Motor neuron (in vitro differentiated cells): Measurements from ENCODE around the gene MFNG. TPM values are rescaled to one million over a fixed set of nuclear protein-coding genes. Genes with fewer than 3 reads are reported as not detected.
"Not testable (repeated sequence)": the region's sequence is repeated elsewhere in the genome, so short reads cannot be mapped to it uniquely, and the experiment has no call there.

ENCODE experiments used
- ATAC-seq, 8 experiments: fragments of 200-7000 bp; cut with Tn5 transposase; replicated peaks in 6 of 8; 2 replicates each; pipeline ENCODE4 v1.8.0; 2021; ENCODE audit warnings: mild to moderate bottlenecking in 8 of 8, moderate library complexity in 8 of 8
- H3K27ac ChIP-seq, 2 donors: fragments of 250-450 bp; sonication (Bioruptor Pico); 2 replicates each; pipeline ENCODE4 v1.9.0; 2021; ENCODE audit warnings: antibody characterized with exemption in 2 of 2, mild to moderate bottlenecking in 2 of 2, moderate library complexity in 1 of 2
- H3K4me1 ChIP-seq, 2 donors: fragments of 250-450 bp; sonication (Bioruptor Pico); replicated peaks in 1 of 2; 2 replicates each; pipeline ENCODE4 v1.6.1; 2021; ENCODE audit warnings: antibody characterized with exemption in 2 of 2, mild to moderate bottlenecking in 2 of 2, moderate library complexity in 1 of 2
- H3K4me3 ChIP-seq, 5 donors: fragments of 250-450 bp; sonication (Bioruptor Pico); 2 replicates each; pipeline ENCODE4 v1.9.0; 2021; ENCODE audit warnings: antibody characterized with exemption in 5 of 5, mild to moderate bottlenecking in 5 of 5, moderate library complexity in 4 of 5
- WGBS, 10 experiments: fragments of 450-650 bp; shearing (Covaris generic); methylation state at CpG; one replicate each; pipeline ENCODE4 v1.0.0; 2022; 5-methylcytosine and 5-hydroxymethylcytosine counted together
- in situ Hi-C, 9 experiments: fragments of 400-800 bp; cut with MboI; loops; one replicate each; pipeline ENCODE4 v1.15.0; 2021; ENCODE audit warnings: low sequenced_read_pairs in 9 of 9, low pct_unique_long_range_greater_than_20kb in 2 of 9; ENCODE audit not compliant: unreplicated experiment in 9 of 9
- total RNA-seq, 8 experiments: library from RNA; unstranded; fragments of 300-600 nt; gene quantifications; 2 replicates each; pipeline versions ENCODE4 v1.2.3 to v1.2.4, GENCODE V29; 2022

Gene MFNG
- total RNA-seq, 8 experiments from 2014 or later = 2.5 to 8.6 (median 6.9) TPM; not detected in 4

GRCh38 chr22:37473437-37473946 lies 12.7 kb downstream of the MFNG start:
- no peak overlapping the region for H3K4me3 ChIP-seq
- ATAC-seq = no peak
- no peak overlapping the region for H3K27ac ChIP-seq
- H3K4me1 ChIP-seq = no peaks in the 10 kb centered on the region
- in situ Hi-C loops = no loop called here
- 20 to 92% (median 72%) methylated on average over 1 to 6 of the region's 8 CpGs; no CpG with 5 or more reads in 5 of the 10 experiments for WGBS, 10 experiments

GRCh38 chr22:37472418-37473006 lies 13.7 kb downstream of the MFNG start:
- Histone ChIP-seq H3K4me1 (no peaks in the 10 kb centered on the region), H3K4me3 (no peak overlapping the region), H3K27ac (no peak overlapping the region)
- 51 to 100% (median 100%) methylated on average over 1 to 3 of the region's 8 CpGs; no CpG with 5 or more reads in 7 of the 10 experiments for WGBS, 10 experiments
- ATAC-seq = peak in 2 of 8 experiments; percentile 34 to 60
- in situ Hi-C loops = no loop called here

- no peaks in the 10 kb centered on the region for H3K4me1 ChIP-seq
- 18 to 100% (median 86%) methylated on average over 1 to 7 of the region's 9 CpGs; no CpG with 5 or more reads in 2 of the 10 experiments for WGBS, 10 experiments
- in situ Hi-C loops = no loop called here
- no peak overlapping the region for H3K27ac ChIP-seq
- no peak overlapping the region for H3K4me3 ChIP-seq
- no peak for ATAC-seq
These were observed 14.3 kb downstream of the MFNG start for GRCh38 chr22:37471727-37472417.

- 0 to 86% (median 79%) methylated on average over 1 to 5 of the region's 5 CpGs; no CpG with 5 or more reads in 2 of the 10 experiments for WGBS, 10 experiments
- in situ Hi-C loops = no loop called here
These were observed 16.1 kb downstream of the MFNG start for GRCh38 chr22:37470087-37470445.

GRCh38 chr22:37469416-37470086 lies 16.6 kb downstream of the MFNG start:
- Histone ChIP-seq H3K4me3 (no peak overlapping the region), H3K4me1 (no peaks in the 10 kb centered on the region), H3K27ac (no peak overlapping the region)
- in situ Hi-C loops = no loop called here
- 40 to 100% (median 85%) methylated on average over 1 to 2 of the region's 8 CpGs; no CpG with 5 or more reads in 6 of the 10 experiments for WGBS, 10 experiments
- no peak for ATAC-seq

More at GRCh38 chr22:37470087-37470445, 16.1 kb downstream of the MFNG start:
- no peaks in the 10 kb centered on the region for H3K4me1 ChIP-seq
- no peak overlapping the region for H3K4me3 ChIP-seq
- H3K27ac ChIP-seq = no peak overlapping the region
- no peak for ATAC-seq

- 0 to 100% (median 90%) methylated on average over 1 to 14 of the region's 14 CpGs; no CpG with 5 or more reads in 4 of the 10 experiments for WGBS, 10 experiments
These were observed 17.9 kb downstream of the MFNG start for GRCh38 chr22:37468201-37468695.

GRCh38 chr22:37467391-37467955 lies 18.7 kb downstream of the MFNG start:
- peaks cover 8% of the 10 kb centered on the region in 2 donors for H3K4me1 ChIP-seq
- in situ Hi-C loops = no loop called here
- 40 to 100% (median 100%) methylated on average over 1 to 5 of the region's 14 CpGs; no CpG with 5 or more reads in 7 of the 10 experiments for WGBS, 10 experiments
- peak in 2 of 8 experiments; percentile 12 to 20 for ATAC-seq
- no peak overlapping the region for H3K4me3 ChIP-seq
- H3K27ac ChIP-seq = no peak overlapping the region

More at GRCh38 chr22:37468201-37468695, 17.9 kb downstream of the MFNG start:
- in situ Hi-C loops, H3K27ac ChIP-seq, H3K4me3 ChIP-seq, ATAC-seq, H3K4me1 ChIP-seq: not testable (repeated sequence)

GRCh38 chr22:37464181-37464580 lies 22.0 kb downstream of the MFNG start:
- Histone ChIP-seq H3K4me1 (peaks cover 18% of the 10 kb centered on the region in 2 donors), H3K4me3 (no peak overlapping the region), H3K27ac (no peak overlapping the region)
- ATAC-seq = peak in 2 of 8 experiments; percentile 84 to 89
- in situ Hi-C loops = no loop called here
- WGBS, 10 experiments = 0 to 66% (median 25%) methylated on average over 1 to 4 of the region's 4 CpGs; no CpG with 5 or more reads in 5 of the 10 experiments

GRCh38 chr22:37462983-37463382 lies 23.2 kb downstream of the MFNG start:
- in situ Hi-C loops = no loop called here
- Histone ChIP-seq H3K27ac (no peak overlapping the region), H3K4me3 (no peak overlapping the region), H3K4me1 (peaks cover 18% of the 10 kb centered on the region in 2 donors)
- ATAC-seq = peak in 5 of 8 experiments; percentile 27 to 68 (median 55)
- WGBS, 10 experiments = 0 to 19% (median 11%) methylated on average over 1 to 5 of the region's 5 CpGs; no CpG with 5 or more reads in 5 of the 10 experiments

- in situ Hi-C loops = no loop called here
These were observed 23.7 kb downstream of the MFNG start for GRCh38 chr22:37462436-37462835.

GRCh38 chr22:37461961-37462360 lies 24.2 kb downstream of the MFNG start:
- peak in 5 of 8 experiments; percentile 80 to 91 (median 86) for ATAC-seq
- in situ Hi-C loops = no loop called here
- Histone ChIP-seq H3K4me3 (no peak overlapping the region), H3K27ac (peak overlapping the region in 1 of 2 donors; percentile 42), H3K4me1 (peaks cover 18% of the 10 kb centered on the region in 2 donors)
- WGBS, 10 experiments = 0 to 50% (median 38%) methylated on average over 1 to 5 of the region's 6 CpGs; no CpG with 5 or more reads in 4 of the 10 experiments

More at GRCh38 chr22:37462436-37462835, 23.7 kb downstream of the MFNG start:
- peak overlapping the region in 1 of 2 donors; percentile 42 for H3K27ac ChIP-seq
- no peak overlapping the region for H3K4me3 ChIP-seq
- H3K4me1 ChIP-seq = peaks cover 18% of the 10 kb centered on the region in 2 donors
- ATAC-seq = peak in 3 of 8 experiments; percentile 3 to 14 (median 11)
- 13 to 79% (median 22%) methylated on average over 1 to 5 of the region's 5 CpGs; no CpG with 5 or more reads in 6 of the 10 experiments for WGBS, 10 experiments

- in situ Hi-C loops = no loop called here
- ATAC-seq = no peak
- Histone ChIP-seq H3K27ac (no peak overlapping the region), H3K4me1 (peaks cover 28% of the 10 kb centered on the region in 2 donors), H3K4me3 (no peak overlapping the region)
- WGBS, 10 experiments = 23 to 100% (median 82%) methylated on average over 1 to 3 of the region's 3 CpGs
These were observed 25.5 kb downstream of the MFNG start for GRCh38 chr22:37460684-37461083.
